Loucy (cell line): ENCODE measurements around the gene LY6G6C.

Experiments used
- CTCF ChIP-seq: fragments of 200-600 bp; sonication (generic); conservative IDR thresholded peaks from 2 replicates; pipeline ENCODE4 v1.5.1; 2014; ENCODE audit warnings: mild to moderate bottlenecking, antibody characterized with exemption, low read length
- EZH2phosphoT487 ChIP-seq: fragments of 200-600 bp; IDR thresholded peaks from 2 replicates; pipeline ENCODE4 v1.6.1; 2018; ENCODE audit warnings: antibody characterized with exemption, mild to moderate bottlenecking, moderate library complexity, borderline replicate concordance

DNA sequence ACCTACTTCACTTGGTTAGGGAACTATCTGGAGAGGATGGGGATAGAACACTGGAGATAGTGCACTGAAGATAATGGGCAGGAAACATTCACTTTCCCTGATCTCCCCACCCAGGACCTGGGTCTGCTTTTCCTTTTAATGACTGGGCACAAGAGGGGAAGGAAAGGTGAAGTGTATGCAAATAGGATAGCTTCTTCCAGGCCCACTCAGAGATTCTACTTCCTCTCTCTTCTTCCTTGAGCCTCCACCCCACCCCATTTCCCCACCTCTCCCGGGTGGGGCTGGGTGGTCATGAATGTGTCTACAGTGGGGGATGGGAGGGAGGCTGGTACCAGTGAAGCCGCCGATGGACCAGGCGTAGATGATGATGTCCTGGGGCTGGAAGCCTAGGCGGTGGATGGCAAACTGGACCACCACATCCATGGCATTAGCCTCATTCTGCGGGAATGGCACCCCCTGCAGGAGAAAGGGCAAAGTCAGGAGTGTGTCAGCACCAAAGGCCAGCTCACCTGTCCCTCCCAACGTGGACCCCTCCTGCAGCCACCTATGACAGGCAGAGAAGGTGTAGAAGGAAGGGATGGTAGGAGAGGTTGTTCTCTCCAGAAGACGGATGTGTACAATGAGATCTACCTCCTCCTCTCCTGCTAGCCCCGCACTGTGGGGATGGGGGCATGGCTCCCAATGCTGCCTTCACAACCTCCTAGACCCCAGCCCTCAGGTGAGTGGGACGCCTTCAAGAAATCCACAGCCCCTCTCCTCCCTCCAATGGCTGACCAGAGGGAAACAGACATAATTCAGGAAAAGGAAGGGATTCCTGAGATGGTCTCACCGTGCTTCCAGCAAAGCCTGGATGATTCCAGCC lies 32.1 kb downstream of the LY6G6C start:
- peak; percentile 69 for TF ChIP-seq CTCF
- no peak for TF ChIP-seq EZH2phosphoT487
